Lung (tissue), 12 donors: ENCODE measurements around the gene REC8. TPM values are rescaled to one million over a fixed set of nuclear protein-coding genes. Genes with fewer than 3 reads are reported as not detected.
A peak's percentile ranks its signal among the peaks of the same experiment; 100 is the strongest.
"Not testable (repeated sequence)": the region's sequence is repeated elsewhere in the genome, so short reads cannot be mapped to it uniquely, and the experiment has no call there.

Experiments used
- ATAC-seq: fragments of 200-7000 bp; cut with Tn5 transposase; one replicate; pipeline ENCODE4 v1.9.1; 2020; ENCODE audit warnings: moderate number of reproducible peaks; ENCODE audit not compliant: insufficient read depth, low FRiP score
- DNase-seq, 3 donors: peaks; one replicate each; pipeline ENCODE4 v3.0.0-alpha.2; 2013 to 2017
- H3K27ac ChIP-seq, 2 donors: one replicate each; pipeline ENCODE4 v1.5.1; 2013; ENCODE audit warnings: mild to moderate bottlenecking in 2 of 2, moderate library complexity in 2 of 2, control low read depth in 1 of 2, inconsistent platforms in 1 of 2, low read depth in 1 of 2, low read length in 1 of 2
- H3K27me3 ChIP-seq, 3 donors: one replicate each; pipeline ENCODE4 v1.5.1; 2013; ENCODE audit warnings: low read length in 2 of 3; ENCODE audit not compliant: control insufficient read depth in 3 of 3, insufficient read depth in 3 of 3
- H3K36me3 ChIP-seq, 4 donors: one replicate each; pipeline ENCODE4 v1.5.1; 2013; ENCODE audit warnings: low read length in 4 of 4, mild to moderate bottlenecking in 1 of 4, moderate library complexity in 1 of 4; ENCODE audit not compliant: control insufficient read depth in 4 of 4, insufficient read depth in 4 of 4
- H3K4me1 ChIP-seq, 5 donors: one replicate each; pipeline ENCODE4 v1.5.1; 2013; ENCODE audit warnings: low read length in 5 of 5, mild to moderate bottlenecking in 2 of 5, moderate library complexity in 1 of 5; ENCODE audit not compliant: control insufficient read depth in 5 of 5, insufficient read depth in 5 of 5
- H3K4me3 ChIP-seq: one replicate; pipeline ENCODE4 v1.5.1; 2013; ENCODE audit warnings: mild to moderate bottlenecking, control low read depth, moderate library complexity
- H3K9ac ChIP-seq, 2 donors: one replicate each; pipeline ENCODE4 v1.5.1; 2013; ENCODE audit warnings: low read length in 2 of 2, control low read depth in 1 of 2; ENCODE audit not compliant: insufficient read depth in 1 of 2
- H3K9me3 ChIP-seq, 4 donors: one replicate each; pipeline ENCODE4 v1.5.1; 2013; ENCODE audit warnings: low read length in 3 of 4, mild to moderate bottlenecking in 1 of 4, moderate library complexity in 1 of 4; ENCODE audit not compliant: control insufficient read depth in 4 of 4, insufficient read depth in 3 of 4
- WGBS, 2 donors: extraction: QIAGEN DNeasy Blood & Tissue Kit; methylation state at CpG; one replicate each; pipeline ENCODE4 v1.1.7; 2013; 5-methylcytosine and 5-hydroxymethylcytosine counted together
- polyA plus RNA-seq, 2 donors: library from polyadenylated mRNA; stranded (reverse); fragments of 200-250 nt; gene quantifications; one replicate each; pipeline ENCODE4 v1.2.1, GENCODE V29; 2013
- total RNA-seq, 2 donors: library from RNA; depleted of rRNA in 1 of 2; stranded (reverse); fragments of >200 nt in 1 of 2; gene quantifications; one replicate each; pipeline ENCODE4 v1.2.1, GENCODE V29; 2014 to 2021
- TF ChIP-seq, protein P1 (sequence below): IDR thresholded peaks from 2 replicates; pipeline ENCODE4 v1.5.1; 2012; ENCODE audit warnings: mild to moderate bottlenecking; ENCODE audit errors: control extremely low read depth, extremely low read depth
- donor health status: control.
- donor health status: control.
- donor health status: Bipolar disorder and iron deficiency.
- donor health status: healthy.
- donor health status: DM: yes; HTN: yes; CAD: no.

REC8 gene
- total and polyA plus RNA-seq, 4 donors: 13.3 to 48.1 (median 29.5) TPM

- peak; percentile 73 for ATAC-seq
- WGBS, 2 donors: 0% methylated on average over 40 of the region's 40 CpGs
These were observed 43.8 kb downstream of the REC8 start, which contains the start of gene MDP1 for GRCh38 chr14:24215495-24216344. MDP1 (minus strand) TSS chr14:24216066; CDS start chr14:24215955, 111 bp downstream.

GRCh38 chr14:24216345-24216699, 44.4 kb downstream of the REC8 start:
- DNase-seq: no peak
- Histone ChIP-seq H3K4me3 (no peak overlapping the region), H3K9me3 (no peaks in the 10 kb centered on the region), H3K4me1 (peaks cover 0 to 8% (median 4%) of the 10 kb centered on the region in 5 donors), H3K36me3 (peaks cover 0 to 8% (median 6%) of the 10 kb centered on the region in 4 donors), H3K9ac (no peak overlapping the region), H3K27ac (no peak overlapping the region), H3K27me3 (no peaks in the 10 kb centered on the region)
- 89 to 95% methylated on average over 2 of the region's 2 CpGs for WGBS, 2 donors
- no peak for ATAC-seq
- TF ChIP-seq, protein P1, sequence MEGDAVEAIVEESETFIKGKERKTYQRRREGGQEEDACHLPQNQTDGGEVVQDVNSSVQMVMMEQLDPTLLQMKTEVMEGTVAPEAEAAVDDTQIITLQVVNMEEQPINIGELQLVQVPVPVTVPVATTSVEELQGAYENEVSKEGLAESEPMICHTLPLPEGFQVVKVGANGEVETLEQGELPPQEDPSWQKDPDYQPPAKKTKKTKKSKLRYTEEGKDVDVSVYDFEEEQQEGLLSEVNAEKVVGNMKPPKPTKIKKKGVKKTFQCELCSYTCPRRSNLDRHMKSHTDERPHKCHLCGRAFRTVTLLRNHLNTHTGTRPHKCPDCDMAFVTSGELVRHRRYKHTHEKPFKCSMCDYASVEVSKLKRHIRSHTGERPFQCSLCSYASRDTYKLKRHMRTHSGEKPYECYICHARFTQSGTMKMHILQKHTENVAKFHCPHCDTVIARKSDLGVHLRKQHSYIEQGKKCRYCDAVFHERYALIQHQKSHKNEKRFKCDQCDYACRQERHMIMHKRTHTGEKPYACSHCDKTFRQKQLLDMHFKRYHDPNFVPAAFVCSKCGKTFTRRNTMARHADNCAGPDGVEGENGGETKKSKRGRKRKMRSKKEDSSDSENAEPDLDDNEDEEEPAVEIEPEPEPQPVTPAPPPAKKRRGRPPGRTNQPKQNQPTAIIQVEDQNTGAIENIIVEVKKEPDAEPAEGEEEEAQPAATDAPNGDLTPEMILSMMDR: no peak

More at GRCh38 chr14:24215495-24216344, 43.8 kb downstream of the REC8 start, which contains the start of gene MDP1:
- peak; percentile 89 to 93 (median 93) for DNase-seq
- TF ChIP-seq, protein P1: peak; percentile 79
- Histone ChIP-seq H3K4me3 (peak within 1 kb of the TSS; percentile 62), H3K27me3 (no peaks in the 10 kb centered on the region), H3K27ac (peak within 1 kb of the TSS; percentile 90 to 96), H3K36me3 (peaks cover 0 to 11% (median 7%) of the 10 kb centered on the region in 4 donors), H3K4me1 (peaks cover 0 to 8% (median 4%) of the 10 kb centered on the region in 5 donors), H3K9me3 (no peaks in the 10 kb centered on the region), H3K9ac (peak within 1 kb of the TSS; percentile 41 to 83)

DNA sequence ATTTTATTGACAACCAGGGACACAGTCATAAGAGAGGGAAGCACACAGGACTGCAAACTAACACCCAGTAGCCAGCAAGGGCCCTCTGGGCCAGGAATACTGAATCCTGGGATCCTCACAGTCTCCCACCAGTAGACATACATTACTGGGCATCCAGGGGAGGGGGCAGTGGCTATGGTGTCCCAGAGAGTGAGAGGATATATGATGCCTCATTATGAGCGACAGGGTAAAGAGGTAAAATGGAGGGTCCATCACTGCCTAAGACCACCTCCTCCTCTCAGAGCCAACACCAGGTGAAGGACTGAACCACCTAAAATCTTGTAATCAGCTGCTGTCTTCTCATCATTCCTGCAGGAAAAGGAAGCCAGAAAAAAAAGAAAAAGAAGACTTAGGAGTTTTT, 45.0 kb downstream of the REC8 start:
- H3K4me3 ChIP-seq, H3K9me3 ChIP-seq, DNase-seq, H3K4me1 ChIP-seq, H3K9ac ChIP-seq, ATAC-seq, H3K27me3 ChIP-seq, H3K36me3 ChIP-seq, H3K27ac ChIP-seq: not testable (repeated sequence)
- 89 to 96% methylated on average over 1 of the region's 1 CpG for WGBS, 2 donors

DNA sequence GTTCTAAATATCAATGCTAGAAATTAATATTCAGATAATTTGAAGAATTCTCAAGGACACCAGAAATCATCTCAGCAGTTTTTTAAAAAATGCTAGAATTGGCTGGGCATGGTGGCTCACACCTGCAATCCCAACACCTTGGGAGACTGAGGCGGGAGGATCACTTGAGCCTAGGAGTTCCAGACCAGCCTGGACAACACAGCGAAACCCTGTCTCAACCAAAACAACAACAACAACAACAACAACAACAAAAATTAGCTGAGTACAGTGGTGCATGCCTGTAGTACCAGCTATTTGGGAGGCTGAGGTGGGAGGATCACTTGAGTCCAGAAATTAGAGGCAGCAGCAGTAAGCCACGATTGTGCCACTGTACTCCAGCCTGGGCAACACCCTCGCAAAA, 47.2 kb downstream of the REC8 start:
- Histone ChIP-seq H3K27me3 (no peaks in the 10 kb centered on the region), H3K4me1 (peaks cover 0 to 3% (median 0%) of the 10 kb centered on the region in 5 donors), H3K4me3 (no peak overlapping the region), H3K27ac (no peak overlapping the region), H3K9ac (no peak overlapping the region), H3K9me3 (no peaks in the 10 kb centered on the region), H3K36me3 (peaks cover 0 to 5% (median 3%) of the 10 kb centered on the region in 4 donors)
- no peak for ATAC-seq
- DNase-seq: no peak
- 96 to 98% methylated on average over 4 of the region's 4 CpGs for WGBS, 2 donors
- TF ChIP-seq, protein P1: no peak
